Choroid plexus epithelial cell (primary cell): ENCODE results near the gene INHBC.
A peak's percentile ranks its signal among the peaks of the same experiment; 100 is the strongest.
"Not testable (repeated sequence)": the region's sequence is repeated elsewhere in the genome, so short reads cannot be mapped to it uniquely, and the experiment has no call there.

Experiments
- DNase-seq: peaks from one replicate; pipeline ENCODE4 v3.0.0-alpha.2; 2010; ENCODE audit warnings: low read depth
- H3K4me3 ChIP-seq: 2 replicates; pipeline ENCODE4 v1.5.1; 2011; ENCODE audit warnings: low read depth, mild to moderate bottlenecking, control low read depth, low read length, moderate library complexity
- TF ChIP-seq, protein P1 (sequence below): conservative IDR thresholded peaks from 2 replicates; pipeline ENCODE4 v1.5.1; 2011; ENCODE audit warnings: low read depth, mild to moderate bottlenecking, control low read depth, inconsistent platforms, low read length, moderate library complexity

Gene INHBC

DNA sequence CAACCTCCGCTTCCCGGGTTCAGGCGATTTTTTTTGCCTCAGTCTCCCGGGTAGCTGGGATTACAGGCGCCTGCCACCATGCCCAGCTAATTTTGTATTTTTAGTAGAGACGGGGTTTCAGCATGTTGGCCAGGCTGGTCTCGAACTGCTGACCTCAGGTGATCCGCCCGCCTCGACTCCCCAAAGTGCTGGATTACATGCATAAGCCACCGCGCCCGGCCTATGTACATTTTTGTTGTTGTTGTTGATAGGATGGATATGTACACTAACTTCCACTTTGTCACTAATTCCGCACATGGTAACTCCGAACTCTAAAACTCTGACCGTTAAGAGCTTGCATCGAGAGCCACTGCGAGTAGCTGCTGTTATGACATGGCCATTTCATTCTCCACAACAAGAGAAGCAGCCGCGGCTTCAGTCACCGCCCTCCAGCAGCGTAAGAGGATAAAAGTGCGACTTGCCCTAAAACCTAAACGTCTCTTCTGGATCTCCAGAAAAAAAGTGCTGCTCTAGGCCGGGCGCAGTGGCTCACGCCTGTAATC lies 52.5 kb downstream of the INHBC start:
- no peak for DNase-seq
- H3K4me3 ChIP-seq, result peak overlapping the region; percentile 99
- TF ChIP-seq, protein P1, sequence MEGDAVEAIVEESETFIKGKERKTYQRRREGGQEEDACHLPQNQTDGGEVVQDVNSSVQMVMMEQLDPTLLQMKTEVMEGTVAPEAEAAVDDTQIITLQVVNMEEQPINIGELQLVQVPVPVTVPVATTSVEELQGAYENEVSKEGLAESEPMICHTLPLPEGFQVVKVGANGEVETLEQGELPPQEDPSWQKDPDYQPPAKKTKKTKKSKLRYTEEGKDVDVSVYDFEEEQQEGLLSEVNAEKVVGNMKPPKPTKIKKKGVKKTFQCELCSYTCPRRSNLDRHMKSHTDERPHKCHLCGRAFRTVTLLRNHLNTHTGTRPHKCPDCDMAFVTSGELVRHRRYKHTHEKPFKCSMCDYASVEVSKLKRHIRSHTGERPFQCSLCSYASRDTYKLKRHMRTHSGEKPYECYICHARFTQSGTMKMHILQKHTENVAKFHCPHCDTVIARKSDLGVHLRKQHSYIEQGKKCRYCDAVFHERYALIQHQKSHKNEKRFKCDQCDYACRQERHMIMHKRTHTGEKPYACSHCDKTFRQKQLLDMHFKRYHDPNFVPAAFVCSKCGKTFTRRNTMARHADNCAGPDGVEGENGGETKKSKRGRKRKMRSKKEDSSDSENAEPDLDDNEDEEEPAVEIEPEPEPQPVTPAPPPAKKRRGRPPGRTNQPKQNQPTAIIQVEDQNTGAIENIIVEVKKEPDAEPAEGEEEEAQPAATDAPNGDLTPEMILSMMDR, result no peak

GRCh38 chr12:57487597-57488401 lies 53.2 kb downstream of the INHBC start, which contains the start of gene MARS1:
TSS of gene MARS1 (plus strand) at chr12:57488068. CDS start at chr12:57488091, 23 bp downstream.
- H3K4me3 ChIP-seq, result peak within 1 kb of the TSS; percentile 99
- TF ChIP-seq, protein P1, result no peak
- DNase-seq, result peak; percentile 97

DNA sequence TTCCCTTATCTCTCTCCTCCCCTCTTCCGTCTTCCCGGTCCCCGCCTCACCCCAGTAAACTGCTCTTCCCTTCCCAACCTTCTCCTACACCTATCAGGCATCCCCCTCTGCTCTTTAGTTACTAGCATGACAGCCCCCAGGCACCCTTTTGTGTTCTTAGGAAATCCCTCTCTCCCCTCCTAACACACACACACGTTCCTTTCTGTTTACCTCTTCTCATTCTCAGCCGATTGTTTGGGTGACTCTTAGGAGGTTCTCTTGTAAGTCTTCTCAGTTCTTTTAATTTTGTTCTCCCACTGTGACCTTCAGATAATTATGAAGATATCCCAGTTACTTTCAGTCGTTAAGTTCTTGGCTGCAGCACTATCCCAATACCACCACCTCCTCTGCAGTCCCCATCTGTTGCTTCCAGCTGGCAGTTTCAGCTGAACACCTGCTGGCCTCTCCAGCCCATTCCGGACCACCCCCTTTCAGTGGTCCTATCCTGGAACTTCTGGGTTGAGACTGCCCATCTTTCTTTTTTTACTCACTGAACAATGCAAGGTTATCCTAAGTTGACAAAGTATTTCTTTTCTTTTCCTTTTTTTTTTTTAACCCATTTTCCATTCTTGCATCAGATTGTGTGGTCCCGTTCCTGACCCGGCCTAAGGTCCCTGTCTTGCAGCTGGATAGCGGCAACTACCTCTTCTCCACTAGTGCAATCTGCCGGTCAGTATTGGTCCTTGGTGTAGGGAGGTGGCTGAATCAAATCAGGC lies 54.0 kb downstream of the INHBC start:
- peak; percentile 39 for DNase-seq
- H3K4me3 ChIP-seq, result peak overlapping the region; percentile 99
- TF ChIP-seq, protein P1, result no peak

GRCh38 chr12:57489157-57489641 lies 54.6 kb downstream of the INHBC start:
- DNase-seq, result peak; percentile 23
- H3K4me3 ChIP-seq, result peak overlapping the region; percentile 99
- TF ChIP-seq, protein P1, result no peak

GRCh38 chr12:57490126-57490525 lies 55.5 kb downstream of the INHBC start:
- no peak overlapping the region for H3K4me3 ChIP-seq
- TF ChIP-seq, protein P1, result no peak
- DNase-seq, result no peak

DNA sequence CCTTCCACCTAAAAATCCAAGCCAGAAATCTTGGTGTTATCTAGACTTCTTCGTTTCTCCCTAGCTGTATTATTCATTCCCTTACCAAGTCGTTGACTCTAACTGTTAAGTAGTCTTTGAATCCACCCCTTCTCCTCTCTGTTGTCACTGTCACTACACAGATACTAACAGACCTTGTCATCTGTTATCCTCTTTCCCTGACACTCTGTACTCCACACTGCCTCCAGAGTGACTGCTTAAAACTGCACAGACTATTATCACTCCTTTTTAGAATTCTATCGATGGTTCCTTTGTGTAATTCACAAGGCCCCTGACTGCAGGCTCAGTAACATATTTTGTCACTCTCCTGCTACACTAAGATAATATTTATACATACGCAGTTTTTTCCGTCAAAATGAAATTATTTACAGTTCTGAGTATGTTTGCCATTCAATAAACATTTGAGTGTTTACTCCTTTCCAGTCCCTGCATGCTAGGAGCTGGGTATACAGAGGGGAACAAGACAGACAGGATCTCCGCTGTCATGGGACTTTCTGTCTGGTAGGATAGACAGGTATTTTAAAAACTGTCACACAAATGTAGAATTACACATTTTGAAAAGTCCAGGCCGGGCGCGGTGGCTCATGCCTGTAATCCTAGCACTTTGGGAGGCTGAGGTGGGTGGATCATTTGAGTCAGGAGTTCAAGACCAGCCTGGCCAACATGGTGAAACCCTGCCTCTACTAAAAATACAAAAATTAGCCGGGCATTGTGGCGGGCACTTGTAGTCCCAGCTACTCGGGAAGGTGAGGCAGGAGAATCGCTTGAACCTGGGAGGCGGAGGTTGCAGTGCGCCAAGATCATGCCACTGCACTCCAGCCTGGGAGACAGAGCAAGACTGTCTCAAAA lies 57.1 kb downstream of the INHBC start:
- TF ChIP-seq, protein P1, result peak; percentile 29
- no peak for DNase-seq
- no peak overlapping the region for H3K4me3 ChIP-seq

- H3K4me3 ChIP-seq, result not testable (repeated sequence)
Observed at GRCh38 chr12:57495051-57495701, 60.6 kb downstream of the INHBC start.

More at GRCh38 chr12:57495051-57495701, 60.6 kb downstream of the INHBC start:
- DNase-seq, result not testable (repeated sequence)
